GM21576 (cell line): ENCODE data around the gene TECPR2.
A peak's percentile ranks its signal among the peaks of the same experiment; 100 is the strongest.
"Not testable (repeated sequence)": the region's sequence is repeated elsewhere in the genome, so short reads cannot be mapped to it uniquely, and the experiment has no call there.

Experiments
- ATAC-seq: cut with Tn5 transposase; IDR thresholded peaks from one replicate; pipeline ENCODE4 v1.9.1; 2021; ENCODE audit warnings: mild to moderate bottlenecking, moderate library complexity; ENCODE audit not compliant: unreplicated experiment

Gene TECPR2

DNA sequence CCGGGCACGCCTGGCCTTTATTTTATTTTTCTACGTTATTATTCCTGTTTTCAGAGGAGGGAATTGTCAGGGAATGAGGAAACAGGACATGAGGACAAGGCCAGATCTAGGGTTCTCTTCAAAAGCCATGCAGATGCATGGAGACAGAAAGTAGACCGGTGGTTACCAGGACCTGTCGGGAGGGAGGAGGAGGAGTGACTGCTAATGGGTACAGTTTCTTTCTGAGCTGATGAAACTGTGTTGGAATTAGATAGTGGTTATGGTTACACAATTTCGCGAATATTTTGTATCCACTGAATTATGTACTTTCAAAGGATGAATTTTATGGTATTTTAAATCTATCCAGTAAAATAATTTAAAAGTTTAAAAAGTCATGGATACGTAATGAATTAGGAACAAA is 31.9 kb upstream of the TECPR2 start:
- ATAC-seq, result no peak

DNA sequence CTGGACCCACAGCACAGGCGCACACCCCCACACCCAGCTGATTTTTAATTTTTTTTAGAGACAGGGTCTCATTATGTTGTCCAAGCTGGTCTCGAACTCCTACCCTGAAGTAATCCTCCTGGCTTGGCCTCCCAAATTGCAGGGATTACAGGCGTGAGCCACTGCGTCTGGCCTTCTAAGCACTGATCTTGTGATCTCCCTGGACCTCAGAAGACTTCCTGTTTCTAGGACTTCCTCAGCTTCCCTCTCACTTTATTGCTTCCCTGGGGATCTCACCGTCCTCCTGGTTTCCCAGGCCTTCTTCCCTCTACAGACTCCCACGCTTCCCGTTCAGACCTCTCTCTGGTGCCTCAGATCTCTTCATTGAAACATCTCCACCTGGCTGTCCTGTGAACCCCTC is 29.4 kb upstream of the TECPR2 start:
- no peak for ATAC-seq

DNA sequence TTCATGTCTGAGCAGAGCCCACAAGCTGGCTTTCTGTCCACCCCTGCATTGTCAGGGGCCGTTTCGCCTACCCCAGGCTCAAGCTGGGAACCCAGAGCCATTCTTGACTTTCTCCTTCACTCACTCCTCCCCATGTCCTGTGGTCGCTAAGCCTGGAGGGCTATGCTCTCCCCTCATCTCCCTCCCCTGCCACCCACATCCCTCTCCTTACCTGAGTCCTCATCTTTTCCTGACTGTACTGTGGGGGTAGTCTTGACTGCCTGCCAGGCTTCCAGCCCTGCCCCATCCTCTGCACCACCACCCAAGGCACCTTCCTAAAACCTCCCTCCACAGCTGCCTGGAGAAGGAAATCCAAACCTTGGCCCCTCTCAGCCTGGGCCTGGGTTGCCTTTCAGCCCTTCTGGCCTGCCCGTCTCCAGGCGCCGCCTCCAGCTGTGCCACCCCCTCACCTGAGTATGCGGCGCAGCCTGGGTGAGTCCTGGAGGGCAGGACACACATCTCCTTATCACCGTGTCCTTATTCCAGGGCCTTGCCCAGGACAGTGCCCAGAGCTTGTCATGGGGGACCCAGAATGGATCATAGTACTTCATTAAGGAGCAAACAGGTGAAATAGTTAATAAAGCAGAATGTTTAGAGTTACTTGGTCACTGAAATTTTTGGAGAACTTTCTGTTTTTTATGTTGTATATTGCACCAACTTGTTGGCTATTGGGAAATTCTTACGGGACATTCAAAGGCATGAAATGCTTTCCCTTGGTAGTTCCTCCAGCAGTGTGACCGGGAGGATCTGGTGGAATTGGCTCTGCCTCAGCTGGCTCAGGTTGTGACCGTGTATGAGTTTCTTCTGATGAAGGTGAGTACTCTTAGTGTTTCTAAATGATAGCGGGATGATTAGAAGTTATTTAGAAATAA is 28.7 kb upstream of the TECPR2 start:
- no peak for ATAC-seq

DNA sequence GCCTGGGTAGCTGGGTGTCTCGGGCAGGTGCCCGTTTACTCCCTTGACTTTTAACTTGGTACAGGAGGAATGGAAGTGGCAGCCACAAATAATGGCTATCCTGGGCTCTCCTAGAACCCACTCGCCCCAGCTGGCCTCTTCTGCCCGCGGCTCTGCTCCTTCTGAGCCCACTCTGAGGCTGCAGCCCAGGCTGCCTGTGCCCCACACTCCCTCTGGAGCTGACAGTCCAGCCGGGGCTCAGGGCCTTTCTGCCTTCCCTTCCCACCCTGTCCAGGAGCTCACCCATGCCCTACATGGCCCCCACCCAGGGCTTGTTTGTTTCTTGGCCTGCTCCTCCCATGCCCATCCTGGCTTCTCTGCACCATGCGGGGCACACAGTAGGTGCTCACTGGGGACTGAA is 27.6 kb upstream of the TECPR2 start:
- no peak for ATAC-seq

DNA sequence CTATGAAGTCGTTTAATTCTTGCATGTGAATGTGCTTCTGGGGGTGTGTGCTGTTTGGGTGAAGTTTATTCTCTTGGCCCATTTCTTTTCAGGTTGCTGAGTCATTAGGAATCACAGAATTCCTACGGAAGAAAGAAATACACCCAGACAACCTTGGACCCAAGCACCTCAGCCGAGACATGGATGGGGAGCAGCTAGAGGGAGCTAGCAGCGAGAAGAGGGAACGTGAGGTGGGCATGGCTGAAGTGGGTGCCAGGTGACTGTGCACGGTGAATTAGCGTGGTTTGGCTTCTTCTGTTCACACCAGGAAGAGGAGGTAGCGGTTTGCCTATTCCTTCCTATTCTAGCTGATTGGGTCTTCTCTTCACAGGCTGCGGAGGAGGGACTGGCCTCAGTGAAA is 24.0 kb upstream of the TECPR2 start:
- no peak for ATAC-seq

DNA sequence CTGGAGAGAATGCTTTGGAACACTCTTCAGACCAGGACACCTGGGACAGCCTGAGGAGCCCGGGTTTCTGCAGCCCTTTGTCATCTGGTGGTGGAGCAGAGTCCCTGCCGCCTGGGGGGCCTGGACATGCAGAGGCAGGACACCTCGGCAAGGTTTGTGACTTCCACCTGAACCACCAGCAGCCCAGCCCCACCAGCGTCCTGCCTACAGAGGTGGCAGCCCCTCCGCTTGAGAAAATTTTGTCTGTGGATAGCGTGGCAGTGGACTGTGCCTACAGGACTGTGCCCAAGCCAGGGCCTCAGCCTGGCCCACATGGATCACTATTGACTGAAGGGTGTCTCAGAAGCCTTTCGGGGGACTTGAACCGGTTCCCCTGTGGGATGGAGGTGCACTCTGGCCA is 21.2 kb upstream of the TECPR2 start:
- ATAC-seq, result no peak

DNA sequence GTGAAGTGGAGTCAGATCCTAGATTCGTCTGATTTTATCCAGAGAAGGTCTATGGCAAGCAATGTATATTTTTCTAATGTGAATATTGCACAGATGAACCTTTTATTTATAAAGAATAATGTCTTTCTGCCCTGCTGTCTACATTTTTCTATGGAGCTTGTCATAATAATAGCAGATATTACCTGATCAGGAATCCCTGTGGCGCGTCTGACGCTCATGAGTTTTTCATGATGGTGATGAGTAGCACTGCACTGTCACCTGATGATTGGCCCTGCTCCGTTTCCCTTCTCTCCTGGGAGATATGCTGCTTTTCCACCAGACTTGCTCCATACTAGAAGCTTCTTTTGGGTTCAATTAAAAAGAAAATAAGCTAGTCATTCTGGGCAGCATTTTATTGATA is 20.5 kb upstream of the TECPR2 start:
- no peak for ATAC-seq

DNA sequence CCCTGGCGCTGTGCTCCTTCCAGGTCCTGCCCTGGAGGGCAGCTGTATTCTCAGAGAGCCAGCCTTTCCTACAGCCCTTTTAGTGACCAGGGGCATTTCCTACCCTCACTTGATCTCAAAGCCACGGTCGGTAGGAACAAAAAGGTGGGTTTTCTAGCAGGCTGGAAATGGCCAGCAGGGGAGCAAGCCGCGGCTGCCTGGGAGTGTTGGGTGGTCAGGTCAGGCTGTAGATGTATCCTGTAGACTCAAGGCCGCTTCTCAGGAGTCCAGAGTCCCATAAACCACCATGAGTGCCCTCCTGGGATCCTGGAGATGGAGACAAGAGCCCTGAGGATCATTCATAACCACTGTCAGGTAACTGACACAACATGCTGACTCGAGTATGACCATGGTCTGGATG is 18.7 kb upstream of the TECPR2 start:
- ATAC-seq, result no peak

DNA sequence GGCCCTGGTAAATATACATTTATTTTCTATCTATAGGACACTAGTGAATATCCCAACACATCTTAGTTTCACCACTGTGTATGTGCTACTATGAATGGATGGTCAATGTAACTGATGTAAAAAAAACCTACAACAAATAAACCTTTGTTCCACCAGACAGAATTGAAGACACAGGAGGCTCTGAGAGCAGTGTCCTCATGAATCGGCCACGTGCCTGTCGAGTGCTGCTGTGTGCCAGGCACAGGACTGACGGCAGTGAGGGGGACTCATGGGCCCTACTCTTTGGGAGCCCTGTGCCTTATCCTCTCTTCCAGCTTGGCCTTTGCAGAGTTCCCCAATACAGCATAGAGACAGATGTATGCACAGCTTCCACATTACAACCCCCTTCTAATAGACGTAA is 18.3 kb upstream of the TECPR2 start:
- ATAC-seq, result no peak

DNA sequence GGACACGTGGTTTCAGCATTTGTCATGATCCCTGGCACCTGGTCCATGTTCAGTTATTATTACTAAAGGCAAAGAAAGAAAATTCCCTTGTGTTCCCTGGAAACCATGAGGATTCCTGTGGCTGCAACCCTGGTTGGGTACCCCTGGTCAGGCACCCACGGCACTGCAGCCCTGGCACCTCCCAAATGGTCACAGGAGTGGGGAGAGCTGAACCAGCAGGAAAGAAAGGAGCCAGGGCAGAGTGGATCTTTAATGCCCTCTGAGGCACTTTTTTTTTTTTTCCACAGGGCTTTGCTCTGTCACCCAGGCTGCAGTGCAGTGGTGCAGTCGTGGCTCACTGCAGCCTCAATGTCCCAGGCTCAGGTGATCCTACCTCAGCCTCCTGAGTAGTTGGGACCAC is 17.5 kb upstream of the TECPR2 start:
- ATAC-seq, result no peak

DNA sequence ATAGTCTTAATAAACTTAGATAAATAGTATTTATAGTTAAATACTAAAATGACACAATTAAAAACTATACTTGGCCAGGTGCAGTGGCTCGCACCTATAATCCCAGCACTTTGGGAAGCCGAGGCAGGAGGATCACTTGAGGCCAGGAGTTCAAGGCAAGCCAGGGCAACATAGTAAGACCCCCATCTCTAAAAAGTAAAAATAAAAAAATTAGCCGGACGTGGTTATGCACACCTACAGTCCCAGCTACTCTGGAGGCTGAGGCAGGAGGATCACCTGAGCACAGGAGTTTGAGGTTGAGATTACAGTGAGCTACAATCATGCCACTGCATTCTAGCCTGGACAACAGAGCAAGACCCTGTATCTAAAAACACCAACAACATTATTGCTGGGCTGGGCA is 16.1 kb upstream of the TECPR2 start:
- no peak for ATAC-seq

DNA sequence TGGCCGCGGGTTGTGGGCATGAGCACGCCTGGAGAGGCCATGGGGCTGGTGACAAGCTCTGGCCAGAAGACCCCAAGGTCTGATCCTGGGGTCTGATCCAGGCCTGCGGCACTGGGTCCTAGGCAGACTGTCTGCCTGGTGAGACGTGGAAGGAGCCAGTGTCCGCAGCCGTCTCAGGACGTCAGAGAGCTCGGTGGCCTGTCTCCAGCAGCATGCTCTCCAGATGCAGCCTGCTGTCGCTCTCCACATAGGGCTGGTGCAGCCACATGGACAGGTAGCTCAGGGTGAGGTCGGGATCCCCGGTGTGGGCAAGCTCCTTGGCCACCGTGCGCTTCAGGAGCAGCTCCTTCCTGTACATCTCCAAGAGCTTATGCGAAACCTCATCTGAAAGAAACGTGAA is 14.4 kb upstream of the TECPR2 start:
- ATAC-seq, result no peak

DNA sequence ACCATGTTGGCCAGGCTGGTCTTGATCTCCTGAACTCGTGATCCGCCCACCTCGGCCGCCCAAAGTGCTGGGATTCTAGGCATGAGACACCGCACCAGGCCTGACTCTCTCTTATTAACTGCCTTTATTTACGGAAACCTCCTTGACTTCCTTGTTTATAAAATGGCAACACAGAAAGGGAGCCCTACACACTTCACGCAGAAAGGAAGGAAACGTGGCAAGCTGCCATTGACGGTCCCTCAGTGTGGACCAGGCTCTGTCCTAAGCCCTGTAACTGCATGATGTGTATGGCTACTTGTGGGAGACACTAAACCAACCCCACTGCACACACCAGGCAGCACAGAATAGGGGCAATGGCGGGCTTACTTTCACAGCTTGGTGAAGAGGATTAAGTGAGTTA is 11.7 kb upstream of the TECPR2 start:
- ATAC-seq, result no peak

DNA sequence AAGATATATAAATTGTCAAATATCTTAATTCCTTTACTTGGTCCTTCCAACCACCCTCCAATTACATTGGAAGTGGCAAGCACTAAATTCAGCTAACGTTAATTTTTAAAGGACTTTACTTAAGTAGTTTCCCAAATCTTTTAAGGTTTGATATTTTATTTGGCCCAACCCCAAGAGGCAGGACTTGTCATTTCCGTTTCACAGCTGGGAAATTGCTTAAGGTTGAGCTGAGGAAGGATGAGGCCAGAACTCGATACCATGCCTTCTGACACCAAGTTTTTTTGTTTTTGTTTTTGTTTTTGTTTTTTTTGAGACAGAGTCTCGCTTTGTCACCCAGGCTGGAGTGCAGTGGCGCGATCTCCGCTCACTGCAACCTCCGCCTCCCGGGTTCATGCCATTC is 11.1 kb upstream of the TECPR2 start:
- not testable (repeated sequence) for ATAC-seq

DNA sequence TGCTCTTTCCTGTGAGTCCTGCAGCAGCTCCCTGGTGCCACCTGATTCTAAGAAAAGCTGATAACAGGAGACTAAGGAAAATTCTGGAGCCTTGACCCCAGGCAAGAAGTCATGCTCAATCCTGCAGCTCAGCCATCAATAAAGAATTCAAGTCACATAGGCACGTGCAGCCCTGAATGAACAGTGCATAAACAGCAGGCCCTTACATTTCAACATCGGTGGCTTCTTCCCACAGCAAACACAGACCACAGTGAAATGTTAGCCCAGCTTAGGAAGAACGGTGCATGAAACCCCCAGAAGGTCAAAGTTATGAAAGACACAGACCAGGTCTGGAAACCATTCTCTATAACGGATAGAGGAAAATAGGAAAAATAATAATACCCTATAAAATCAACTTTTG is 10.5 kb upstream of the TECPR2 start:
- no peak for ATAC-seq

DNA sequence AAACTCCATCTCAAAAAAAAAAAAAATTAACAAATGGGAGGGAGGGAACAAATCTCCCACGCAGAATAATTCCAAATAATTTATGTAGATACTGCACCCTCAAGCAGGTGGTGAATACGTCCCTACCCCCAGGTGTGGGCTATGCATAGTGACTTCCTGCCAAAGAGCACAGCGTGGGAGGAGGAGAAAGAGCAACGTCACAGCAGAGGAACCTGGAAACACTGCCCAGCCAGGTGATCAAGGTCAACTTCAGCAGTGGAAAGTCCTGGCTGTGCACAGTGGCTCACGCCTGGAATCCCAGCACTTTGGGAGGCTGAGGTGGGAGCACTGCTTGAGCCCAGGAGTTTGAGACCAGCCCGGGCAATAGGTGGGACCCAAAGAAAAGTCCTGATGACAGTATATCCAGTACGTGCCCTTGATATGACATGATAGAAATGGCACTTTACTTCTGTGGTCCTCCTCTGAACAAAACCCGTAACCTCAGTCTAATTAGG is 9.6 kb upstream of the TECPR2 start:
- ATAC-seq, result no peak

DNA sequence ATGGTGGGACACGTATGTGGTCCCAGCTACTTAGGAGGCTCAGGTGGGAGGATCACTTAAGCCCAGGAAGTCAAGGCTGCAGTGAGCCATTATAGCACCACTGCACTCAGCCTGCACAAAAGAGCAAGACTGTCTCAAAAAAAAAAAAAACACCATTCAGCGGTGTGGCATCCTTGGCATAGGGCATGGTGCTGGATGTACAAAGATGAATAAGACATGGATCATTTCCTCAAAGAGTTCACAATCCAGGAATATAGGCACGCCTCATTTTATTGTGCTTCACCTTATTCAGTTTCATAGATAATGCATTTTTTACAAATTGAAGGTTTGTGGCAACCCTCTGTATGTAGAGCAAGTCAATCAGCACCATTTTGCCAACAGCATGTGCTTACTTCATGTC is 6.5 kb upstream of the TECPR2 start:
- ATAC-seq, result no peak

DNA sequence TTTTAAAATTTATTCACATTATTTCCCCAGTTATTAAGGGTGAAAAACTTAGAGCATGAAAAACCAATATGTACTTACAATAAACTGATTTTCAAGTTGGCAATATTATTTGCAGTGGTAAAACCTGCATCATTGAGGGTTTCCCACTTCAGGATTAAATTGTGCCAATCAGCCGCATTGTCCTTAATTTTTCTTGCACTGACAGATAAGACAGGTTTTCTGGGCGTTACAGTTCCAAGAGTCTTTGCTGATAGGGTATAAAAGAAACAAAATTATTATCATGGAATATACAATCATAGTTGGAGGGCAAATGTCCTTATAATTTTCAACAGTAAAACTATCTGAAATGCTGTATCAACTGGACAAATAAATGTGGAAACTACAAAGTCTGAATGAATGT is 3.4 kb upstream of the TECPR2 start:
- ATAC-seq, result no peak

DNA sequence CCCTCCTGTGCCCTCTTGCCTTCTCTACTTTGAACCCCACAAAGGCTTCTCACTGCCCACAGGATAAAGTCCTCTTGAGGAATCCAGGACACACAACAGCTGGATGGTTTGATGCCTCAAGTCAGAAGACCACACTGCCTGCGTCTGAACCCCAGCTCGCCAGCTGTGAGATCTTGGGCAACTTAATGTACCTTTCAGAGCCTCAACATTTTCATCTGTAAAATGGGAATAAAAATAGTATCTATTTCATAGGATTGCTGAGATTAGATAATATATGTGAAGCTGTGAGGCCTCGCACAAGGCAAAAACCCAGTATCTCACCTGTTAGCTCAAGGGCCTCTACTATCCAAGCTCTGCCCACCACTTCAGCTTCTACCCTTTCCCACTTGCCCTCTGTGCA is 2.4 kb upstream of the TECPR2 start:
- ATAC-seq, result no peak

DNA sequence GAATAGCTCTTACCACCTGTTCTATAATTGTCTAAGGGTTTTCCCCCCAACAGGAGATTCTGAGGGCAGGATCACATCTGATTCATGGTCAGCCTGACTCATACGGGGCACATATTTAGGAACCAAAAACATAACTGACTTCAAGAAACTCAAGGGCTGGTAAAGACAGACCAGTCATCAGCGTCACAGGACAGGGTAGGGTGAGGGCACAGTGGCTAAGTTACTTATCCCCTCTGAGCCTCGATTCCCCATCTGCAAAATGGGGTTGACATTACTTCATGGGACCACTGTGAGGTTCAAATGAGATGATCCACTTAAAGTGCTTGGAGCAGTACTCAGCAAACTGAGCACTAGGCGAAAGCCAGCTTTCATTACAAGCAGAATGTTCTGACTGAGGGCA is 657 bp upstream of the TECPR2 start:
- no peak for ATAC-seq

DNA sequence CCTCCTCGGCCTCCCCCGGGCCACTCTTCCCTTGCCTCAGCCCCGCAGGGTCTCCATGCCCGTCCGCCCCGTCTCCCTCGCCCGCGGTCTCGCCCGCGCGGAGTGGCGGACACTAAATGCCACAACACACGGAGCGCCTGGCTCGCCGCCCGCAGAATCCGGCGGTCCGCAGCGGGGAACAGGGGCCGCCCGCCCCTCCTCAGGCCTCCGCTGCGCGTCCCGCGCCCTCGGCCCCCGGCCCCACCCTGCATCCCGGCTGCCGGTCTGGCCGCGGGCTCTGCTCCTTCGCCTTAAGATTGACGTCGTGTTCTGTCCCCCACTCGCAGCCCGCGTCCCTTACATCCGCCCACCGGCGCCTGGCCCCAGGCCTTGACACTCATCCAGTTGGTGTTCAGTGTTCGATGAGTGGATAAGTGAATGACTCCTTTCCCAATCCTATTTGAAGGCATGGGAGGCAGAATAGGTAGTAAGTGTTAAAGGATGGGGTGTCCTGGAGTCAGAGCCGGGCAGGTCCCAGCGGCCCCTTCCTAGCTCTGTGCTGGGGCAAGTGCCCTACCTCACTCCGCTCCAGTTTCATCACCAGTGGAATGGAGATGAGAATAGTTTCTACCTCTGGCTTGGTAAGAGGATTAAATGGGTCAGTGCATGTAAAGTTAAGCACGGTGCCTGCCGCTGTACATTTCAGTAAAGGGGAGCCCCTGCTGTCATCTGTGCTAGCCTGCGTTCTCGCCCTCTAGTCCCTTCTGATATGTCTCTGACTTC is 622 bp downstream of the TECPR2 start:
- peak; percentile 21 for ATAC-seq

DNA sequence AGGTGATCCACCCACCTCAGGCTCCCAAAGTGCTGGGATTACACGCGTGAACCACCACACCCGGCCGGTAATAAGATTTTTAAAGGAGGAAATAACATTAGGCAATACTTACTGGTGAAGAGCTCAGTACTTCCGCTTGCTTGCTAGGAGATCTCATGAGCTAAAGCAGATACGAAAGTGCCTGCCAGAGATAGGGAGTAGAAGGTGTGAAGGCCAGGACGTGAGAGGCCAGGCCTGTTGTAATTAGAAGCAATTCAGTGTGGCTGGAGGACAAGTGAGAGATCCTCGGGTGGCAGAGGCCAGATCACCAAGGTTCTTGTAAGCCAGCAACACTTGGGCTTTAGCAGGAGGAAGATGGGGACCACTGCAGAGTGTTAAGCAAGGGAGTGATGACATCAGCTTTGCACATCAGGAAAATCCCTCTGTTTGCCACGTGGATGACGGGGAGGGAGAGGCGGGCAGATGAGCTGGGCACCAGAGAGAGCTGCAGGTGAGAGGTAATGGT is 7.6 kb downstream of the TECPR2 start:
- ATAC-seq, result no peak
